Lung (tissue), 12 donors: Measurements from ENCODE around the gene CDC42EP1. TPM values are rescaled to one million over a fixed set of nuclear protein-coding genes. Genes with fewer than 3 reads are reported as not detected.
A peak's percentile ranks its signal among the peaks of the same experiment; 100 is the strongest.

ENCODE experiments used
- ATAC-seq: fragments of 200-7000 bp; cut with Tn5 transposase; one replicate; pipeline ENCODE4 v1.9.1; 2020; ENCODE audit warnings: moderate number of reproducible peaks; ENCODE audit not compliant: insufficient read depth, low FRiP score
- DNase-seq, 3 donors: peaks; one replicate each; pipeline ENCODE4 v3.0.0-alpha.2; 2013 to 2017
- H3K27ac ChIP-seq, 2 donors: one replicate each; pipeline ENCODE4 v1.5.1; 2013; ENCODE audit warnings: mild to moderate bottlenecking in 2 of 2, moderate library complexity in 2 of 2, control low read depth in 1 of 2, inconsistent platforms in 1 of 2, low read depth in 1 of 2, low read length in 1 of 2
- H3K27me3 ChIP-seq, 3 donors: one replicate each; pipeline ENCODE4 v1.5.1; 2013; ENCODE audit warnings: low read length in 2 of 3; ENCODE audit not compliant: control insufficient read depth in 3 of 3, insufficient read depth in 3 of 3
- H3K36me3 ChIP-seq, 4 donors: one replicate each; pipeline ENCODE4 v1.5.1; 2013; ENCODE audit warnings: low read length in 4 of 4, mild to moderate bottlenecking in 1 of 4, moderate library complexity in 1 of 4; ENCODE audit not compliant: control insufficient read depth in 4 of 4, insufficient read depth in 4 of 4
- H3K4me1 ChIP-seq, 5 donors: one replicate each; pipeline ENCODE4 v1.5.1; 2013; ENCODE audit warnings: low read length in 5 of 5, mild to moderate bottlenecking in 2 of 5, moderate library complexity in 1 of 5; ENCODE audit not compliant: control insufficient read depth in 5 of 5, insufficient read depth in 5 of 5
- H3K4me3 ChIP-seq: one replicate; pipeline ENCODE4 v1.5.1; 2013; ENCODE audit warnings: mild to moderate bottlenecking, control low read depth, moderate library complexity
- H3K9ac ChIP-seq, 2 donors: one replicate each; pipeline ENCODE4 v1.5.1; 2013; ENCODE audit warnings: low read length in 2 of 2, control low read depth in 1 of 2; ENCODE audit not compliant: insufficient read depth in 1 of 2
- H3K9me3 ChIP-seq, 4 donors: one replicate each; pipeline ENCODE4 v1.5.1; 2013; ENCODE audit warnings: low read length in 3 of 4, mild to moderate bottlenecking in 1 of 4, moderate library complexity in 1 of 4; ENCODE audit not compliant: control insufficient read depth in 4 of 4, insufficient read depth in 3 of 4
- WGBS, 2 donors: extraction: QIAGEN DNeasy Blood & Tissue Kit; methylation state at CpG; one replicate each; pipeline ENCODE4 v1.1.7; 2013; 5-methylcytosine and 5-hydroxymethylcytosine counted together
- polyA plus RNA-seq, 2 donors: library from polyadenylated mRNA; stranded (reverse); fragments of 200-250 nt; gene quantifications; one replicate each; pipeline ENCODE4 v1.2.1, GENCODE V29; 2013
- total RNA-seq, 2 donors: library from RNA; depleted of rRNA in 1 of 2; stranded (reverse); fragments of >200 nt in 1 of 2; gene quantifications; one replicate each; pipeline ENCODE4 v1.2.1, GENCODE V29; 2014 to 2021
- TF ChIP-seq, protein P1 (sequence below): IDR thresholded peaks from 2 replicates; pipeline ENCODE4 v1.5.1; 2012; ENCODE audit warnings: mild to moderate bottlenecking; ENCODE audit errors: control extremely low read depth, extremely low read depth
- donor health status: control.
- donor health status: control.
- donor health status: Bipolar disorder and iron deficiency.
- donor health status: healthy.
- donor health status: DM: yes; HTN: yes; CAD: no.

CDC42EP1 gene
- total and polyA plus RNA-seq, 4 donors, result 23.9 to 77.0 (median 51.9) TPM

GRCh38 chr22:37570661-37570976 is 10.3 kb downstream of the CDC42EP1 start:
- 84 to 86% methylated on average over 4 of the region's 4 CpGs for WGBS, 2 donors
- peak overlapping the region in 1 of 2 donors; percentile 5 for H3K27ac ChIP-seq
- H3K4me1 ChIP-seq, result peaks cover 0 to 15% (median 5%) of the 10 kb centered on the region in 5 donors
- peaks cover 0 to 30% (median 16%) of the 10 kb centered on the region in 4 donors for H3K36me3 ChIP-seq
- TF ChIP-seq, protein P1, sequence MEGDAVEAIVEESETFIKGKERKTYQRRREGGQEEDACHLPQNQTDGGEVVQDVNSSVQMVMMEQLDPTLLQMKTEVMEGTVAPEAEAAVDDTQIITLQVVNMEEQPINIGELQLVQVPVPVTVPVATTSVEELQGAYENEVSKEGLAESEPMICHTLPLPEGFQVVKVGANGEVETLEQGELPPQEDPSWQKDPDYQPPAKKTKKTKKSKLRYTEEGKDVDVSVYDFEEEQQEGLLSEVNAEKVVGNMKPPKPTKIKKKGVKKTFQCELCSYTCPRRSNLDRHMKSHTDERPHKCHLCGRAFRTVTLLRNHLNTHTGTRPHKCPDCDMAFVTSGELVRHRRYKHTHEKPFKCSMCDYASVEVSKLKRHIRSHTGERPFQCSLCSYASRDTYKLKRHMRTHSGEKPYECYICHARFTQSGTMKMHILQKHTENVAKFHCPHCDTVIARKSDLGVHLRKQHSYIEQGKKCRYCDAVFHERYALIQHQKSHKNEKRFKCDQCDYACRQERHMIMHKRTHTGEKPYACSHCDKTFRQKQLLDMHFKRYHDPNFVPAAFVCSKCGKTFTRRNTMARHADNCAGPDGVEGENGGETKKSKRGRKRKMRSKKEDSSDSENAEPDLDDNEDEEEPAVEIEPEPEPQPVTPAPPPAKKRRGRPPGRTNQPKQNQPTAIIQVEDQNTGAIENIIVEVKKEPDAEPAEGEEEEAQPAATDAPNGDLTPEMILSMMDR, result no peak
- DNase-seq (no peak), ATAC-seq (no peak)
- H3K4me3 ChIP-seq, result no peak overlapping the region
- H3K9ac ChIP-seq, result no peak overlapping the region
- no peaks in the 10 kb centered on the region for H3K9me3 ChIP-seq
- no peaks in the 10 kb centered on the region for H3K27me3 ChIP-seq

DNA sequence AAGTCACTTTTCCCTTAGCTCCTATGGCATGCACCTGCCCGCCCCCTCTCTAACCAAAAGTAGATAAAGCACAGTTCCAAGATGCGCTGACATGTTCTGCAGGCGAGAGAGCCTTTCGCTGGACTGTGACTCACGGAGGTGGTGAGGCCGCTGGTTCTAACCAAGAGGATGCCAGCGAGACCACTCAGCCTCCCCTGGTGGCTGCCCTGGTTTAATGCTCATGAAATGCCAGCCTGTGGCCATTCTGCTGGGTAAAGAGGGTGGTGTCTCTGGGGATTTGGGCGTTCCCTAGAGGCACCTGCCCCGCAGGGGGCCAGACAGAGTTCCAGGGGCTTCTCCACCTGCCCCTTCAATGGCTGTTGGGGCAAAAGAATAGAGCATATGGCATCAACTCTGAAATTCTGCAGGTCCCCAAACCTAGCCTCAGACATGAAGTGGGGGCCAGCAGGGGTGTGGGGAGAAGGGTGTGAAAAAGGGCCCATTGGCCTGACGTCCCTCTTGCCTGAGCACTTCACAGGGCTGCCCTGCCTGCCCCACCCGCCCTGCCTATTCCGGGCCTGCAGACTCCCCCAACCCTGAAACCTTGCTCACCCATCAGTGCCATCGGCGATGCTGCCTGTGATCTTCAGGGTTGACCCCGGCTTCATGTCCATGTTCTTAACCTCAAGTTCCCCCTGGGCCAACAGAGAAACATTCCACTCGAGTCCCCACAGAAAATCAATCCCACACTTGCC is 11.1 kb downstream of the CDC42EP1 start:
- Histone ChIP-seq H3K4me3 (no peak overlapping the region), H3K36me3 (peaks cover 0 to 22% (median 12%) of the 10 kb centered on the region in 4 donors), H3K27me3 (no peaks in the 10 kb centered on the region), H3K27ac (no peak overlapping the region), H3K4me1 (peaks cover 0 to 10% (median 5%) of the 10 kb centered on the region in 5 donors), H3K9me3 (no peaks in the 10 kb centered on the region), H3K9ac (no peak overlapping the region)
- 76 to 78% methylated on average over 16 of the region's 16 CpGs for WGBS, 2 donors
- DNase-seq (no peak), ATAC-seq (no peak)
- TF ChIP-seq, protein P1, result no peak

DNA sequence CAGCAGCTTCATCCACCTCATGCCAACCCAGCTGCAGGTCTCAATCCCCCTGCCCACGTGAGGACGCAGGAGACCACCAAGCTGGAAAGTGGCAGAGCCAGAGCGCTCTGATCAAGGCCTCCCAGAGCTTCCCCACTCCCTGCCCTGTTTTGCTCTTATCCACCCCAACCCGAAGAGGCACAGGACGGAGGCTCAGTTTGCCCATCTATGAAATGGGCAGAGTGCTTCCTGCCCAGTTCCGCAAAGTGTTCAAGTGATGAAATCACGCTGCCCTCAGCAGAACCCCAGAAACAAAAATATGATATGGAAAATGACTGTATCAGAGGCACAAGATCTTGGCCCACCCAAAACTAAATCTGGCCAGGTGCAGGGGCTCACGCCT is 11.7 kb downstream of the CDC42EP1 start:
- no peak overlapping the region for H3K4me3 ChIP-seq
- no peaks in the 10 kb centered on the region for H3K27me3 ChIP-seq
- H3K9me3 ChIP-seq, result no peaks in the 10 kb centered on the region
- DNase-seq (no peak), ATAC-seq (no peak)
- peaks cover 0 to 16% (median 8%) of the 10 kb centered on the region in 4 donors for H3K36me3 ChIP-seq
- H3K4me1 ChIP-seq, result peaks cover 0 to 10% (median 5%) of the 10 kb centered on the region in 5 donors
- WGBS, 2 donors, result 95% methylated on average over 8 of the region's 8 CpGs
- no peak overlapping the region for H3K9ac ChIP-seq
- TF ChIP-seq, protein P1, result no peak
- no peak overlapping the region for H3K27ac ChIP-seq
